Nephron progenitor cell (in vitro differentiated cells): ENCODE results near the gene TNRC6C.
A peak's percentile ranks its signal among the peaks of the same experiment; 100 is the strongest.

Experiments
- DNase-seq: peaks from one replicate; pipeline ENCODE4 v3.0.0; 2021
- H3K27ac Mint-ChIP-seq: 2 replicates; pipeline ENCODE4 v1.8.0; 2021; ENCODE audit warnings: mild to moderate bottlenecking, moderate library complexity, mixed read lengths
- H3K27me3 Mint-ChIP-seq: 2 replicates; pipeline ENCODE4 v1.8.0; 2021; ENCODE audit warnings: mild to moderate bottlenecking, low read depth, mixed read lengths; ENCODE audit not compliant: poor library complexity
- H3K36me3 Mint-ChIP-seq: 2 replicates; pipeline ENCODE4 v1.8.0; 2021; ENCODE audit warnings: low read depth, mixed read lengths
- H3K4me1 Mint-ChIP-seq: 2 replicates; pipeline ENCODE4 v1.8.0; 2021; ENCODE audit warnings: mixed read lengths
- H3K4me3 Mint-ChIP-seq: 2 replicates; pipeline ENCODE4 v1.8.0; 2021; ENCODE audit warnings: mild to moderate bottlenecking, moderate library complexity, mixed read lengths
- H3K9me3 Mint-ChIP-seq: 2 replicates; pipeline ENCODE4 v1.8.0; 2021; ENCODE audit warnings: mild to moderate bottlenecking, moderate library complexity, mixed read lengths
- CTCF ChIP-seq: fragments of 200-600 bp; sonication (generic); IDR thresholded peaks from 2 replicates; pipeline ENCODE4 v1.5.0; 2021; ENCODE audit warnings: antibody characterized with exemption

Gene TNRC6C

GRCh38 chr17:77923776-77924513, 34.6 kb upstream of the TNRC6C start:
- peak overlapping the region; percentile 16 for H3K27ac Mint-ChIP-seq
- peaks cover 3% of the 10 kb centered on the region for H3K36me3 Mint-ChIP-seq
- no peak for TF ChIP-seq CTCF
- peaks cover 38% of the 10 kb centered on the region for H3K27me3 Mint-ChIP-seq
- peaks cover 17% of the 10 kb centered on the region for H3K9me3 Mint-ChIP-seq
- no peak for DNase-seq
- peaks cover 47% of the 10 kb centered on the region for H3K4me1 Mint-ChIP-seq
- no peak overlapping the region for H3K4me3 Mint-ChIP-seq

GRCh38 chr17:77924757-77925336, 33.7 kb upstream of the TNRC6C start:
- Mint-ChIP-seq H3K36me3 (no peaks in the 10 kb centered on the region), H3K27ac (peak overlapping the region; percentile 28), H3K27me3 (peaks cover 40% of the 10 kb centered on the region), H3K4me1 (peaks cover 50% of the 10 kb centered on the region), H3K9me3 (peaks cover 8% of the 10 kb centered on the region), H3K4me3 (peak overlapping the region; percentile 26)
- TF ChIP-seq CTCF = no peak
- peak; percentile 24 for DNase-seq

DNA sequence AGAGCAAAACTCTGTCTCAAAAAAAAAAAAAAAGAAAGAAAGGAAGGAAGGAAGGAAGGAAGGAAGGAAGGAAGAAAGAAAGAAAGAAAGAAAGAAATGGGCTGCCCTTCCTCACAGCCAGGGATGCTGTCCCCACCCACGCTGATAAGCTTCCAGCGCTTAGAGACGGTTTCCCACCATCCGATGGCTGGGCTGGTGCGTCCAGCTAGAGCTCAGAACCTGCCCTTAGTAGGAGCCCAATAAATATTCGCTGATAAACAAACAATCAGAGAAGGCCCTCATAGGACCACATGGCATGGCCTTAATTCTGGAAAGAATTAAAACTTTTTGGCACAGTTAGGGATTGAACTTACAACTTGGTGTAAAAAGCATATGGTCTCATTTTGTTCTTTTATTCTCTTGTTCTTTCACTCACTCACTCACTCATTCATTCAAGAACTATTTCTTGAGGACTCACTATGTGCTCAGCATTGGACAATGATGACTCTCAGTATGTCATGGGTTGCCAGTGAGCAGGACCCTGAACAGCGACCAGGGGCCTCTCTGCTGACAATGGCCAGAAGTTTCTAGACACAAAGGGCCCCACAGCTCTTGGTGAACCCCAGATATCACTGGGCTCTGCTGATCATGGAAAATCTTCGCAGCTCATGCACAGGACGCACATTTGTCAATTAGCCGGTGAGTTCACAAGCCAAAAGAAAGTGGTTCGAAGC, 32.5 kb upstream of the TNRC6C start:
- Mint-ChIP-seq H3K36me3 (no peaks in the 10 kb centered on the region), H3K4me3 (no peak overlapping the region), H3K4me1 (peaks cover 51% of the 10 kb centered on the region), H3K27ac (no peak overlapping the region), H3K27me3 (peaks cover 40% of the 10 kb centered on the region), H3K9me3 (peaks cover 6% of the 10 kb centered on the region)
- DNase-seq = no peak
- no peak for TF ChIP-seq CTCF

GRCh38 chr17:77926981-77927380, 31.5 kb upstream of the TNRC6C start:
- Mint-ChIP-seq H3K36me3 (no peaks in the 10 kb centered on the region), H3K4me3 (no peak overlapping the region), H3K4me1 (peaks cover 59% of the 10 kb centered on the region), H3K27me3 (peaks cover 36% of the 10 kb centered on the region), H3K27ac (no peak overlapping the region), H3K9me3 (no peaks in the 10 kb centered on the region)
- no peak for DNase-seq
- no peak for TF ChIP-seq CTCF

- H3K4me3 Mint-ChIP-seq = no peak overlapping the region
- H3K27ac Mint-ChIP-seq = no peak overlapping the region
- H3K9me3 Mint-ChIP-seq = no peaks in the 10 kb centered on the region
- H3K36me3 Mint-ChIP-seq = no peaks in the 10 kb centered on the region
- TF ChIP-seq CTCF = no peak
- H3K27me3 Mint-ChIP-seq = peaks cover 34% of the 10 kb centered on the region
- DNase-seq = no peak
- peaks cover 61% of the 10 kb centered on the region for H3K4me1 Mint-ChIP-seq
Observed at GRCh38 chr17:77927777-77928518, 30.6 kb upstream of the TNRC6C start.
